Fibroblast of mammary gland (primary cell): ENCODE data around the gene FAM20C.

Experiments
- DNase-seq: peaks from one replicate; pipeline ENCODE4 v3.0.0-alpha.2; 2010; ENCODE audit warnings: low read depth
- H3K4me3 ChIP-seq: 2 replicates; pipeline ENCODE4 v1.5.1; 2011; ENCODE audit warnings: low read depth, mild to moderate bottlenecking, low read length, moderate library complexity; ENCODE audit not compliant: control insufficient read depth
- TF ChIP-seq, protein P1 (sequence below): conservative IDR thresholded peaks from 2 replicates; pipeline ENCODE4 v1.5.1; 2011; ENCODE audit warnings: low read depth, low read length, inconsistent platforms; ENCODE audit not compliant: control insufficient read depth, insufficient read depth

FAM20C gene

DNA sequence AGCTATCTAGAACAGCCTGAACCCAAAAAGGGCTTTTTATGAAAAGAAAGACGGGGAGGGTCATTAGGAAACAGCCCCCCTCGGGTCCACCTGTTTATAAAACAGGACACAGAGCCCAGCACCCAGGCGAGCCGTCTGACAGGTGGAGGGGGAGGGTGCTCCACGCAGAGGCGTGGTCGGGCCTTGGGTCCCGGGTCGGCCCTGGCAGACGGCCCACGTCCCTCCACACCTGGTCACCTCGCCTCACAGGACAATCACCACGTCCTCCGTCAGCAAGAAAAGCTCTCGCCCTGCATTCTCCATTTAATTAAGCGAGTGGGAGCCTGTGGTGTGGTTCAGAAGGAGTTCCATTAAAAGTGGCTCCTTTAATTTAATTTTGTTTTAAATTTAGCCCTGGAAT lies 55.3 kb downstream of the FAM20C start:
- H3K4me3 ChIP-seq = no peak overlapping the region
- no peak for DNase-seq
- TF ChIP-seq, protein P1, sequence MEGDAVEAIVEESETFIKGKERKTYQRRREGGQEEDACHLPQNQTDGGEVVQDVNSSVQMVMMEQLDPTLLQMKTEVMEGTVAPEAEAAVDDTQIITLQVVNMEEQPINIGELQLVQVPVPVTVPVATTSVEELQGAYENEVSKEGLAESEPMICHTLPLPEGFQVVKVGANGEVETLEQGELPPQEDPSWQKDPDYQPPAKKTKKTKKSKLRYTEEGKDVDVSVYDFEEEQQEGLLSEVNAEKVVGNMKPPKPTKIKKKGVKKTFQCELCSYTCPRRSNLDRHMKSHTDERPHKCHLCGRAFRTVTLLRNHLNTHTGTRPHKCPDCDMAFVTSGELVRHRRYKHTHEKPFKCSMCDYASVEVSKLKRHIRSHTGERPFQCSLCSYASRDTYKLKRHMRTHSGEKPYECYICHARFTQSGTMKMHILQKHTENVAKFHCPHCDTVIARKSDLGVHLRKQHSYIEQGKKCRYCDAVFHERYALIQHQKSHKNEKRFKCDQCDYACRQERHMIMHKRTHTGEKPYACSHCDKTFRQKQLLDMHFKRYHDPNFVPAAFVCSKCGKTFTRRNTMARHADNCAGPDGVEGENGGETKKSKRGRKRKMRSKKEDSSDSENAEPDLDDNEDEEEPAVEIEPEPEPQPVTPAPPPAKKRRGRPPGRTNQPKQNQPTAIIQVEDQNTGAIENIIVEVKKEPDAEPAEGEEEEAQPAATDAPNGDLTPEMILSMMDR = no peak

DNA sequence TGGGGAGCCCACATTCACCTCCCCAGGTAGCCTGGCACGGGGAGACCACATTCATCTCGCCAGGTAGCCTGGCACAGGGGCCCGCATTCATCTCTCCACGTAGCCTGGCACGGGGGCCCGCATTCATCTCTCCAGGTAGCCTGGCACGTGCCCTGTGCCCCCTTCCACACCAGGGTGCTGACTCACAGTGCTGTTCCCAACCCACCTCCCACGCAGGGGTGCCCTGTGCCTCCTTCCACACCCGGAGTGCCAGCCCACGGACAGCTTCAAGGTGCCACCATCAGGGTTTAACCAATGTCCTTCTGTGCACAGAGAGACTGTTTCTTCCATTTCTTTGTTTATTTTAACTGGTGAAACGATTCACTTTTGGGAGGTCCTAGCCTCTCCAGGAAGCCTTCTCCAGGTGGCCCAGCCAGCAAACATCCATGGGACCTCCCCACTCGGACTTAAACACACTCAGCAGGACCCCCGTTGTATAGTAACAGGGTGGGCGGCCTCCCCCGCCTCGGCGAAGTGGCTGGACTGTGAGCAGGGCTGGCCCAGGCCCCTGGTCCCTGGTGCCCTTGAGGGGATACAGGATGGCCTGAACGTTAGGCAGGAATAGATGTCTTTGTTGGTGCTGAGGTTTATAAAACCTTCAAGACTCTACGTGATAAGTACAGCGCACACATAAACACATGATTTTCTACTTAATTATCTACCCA lies 56.5 kb downstream of the FAM20C start:
- no peak for DNase-seq
- TF ChIP-seq, protein P1 = no peak
- no peak overlapping the region for H3K4me3 ChIP-seq

DNA sequence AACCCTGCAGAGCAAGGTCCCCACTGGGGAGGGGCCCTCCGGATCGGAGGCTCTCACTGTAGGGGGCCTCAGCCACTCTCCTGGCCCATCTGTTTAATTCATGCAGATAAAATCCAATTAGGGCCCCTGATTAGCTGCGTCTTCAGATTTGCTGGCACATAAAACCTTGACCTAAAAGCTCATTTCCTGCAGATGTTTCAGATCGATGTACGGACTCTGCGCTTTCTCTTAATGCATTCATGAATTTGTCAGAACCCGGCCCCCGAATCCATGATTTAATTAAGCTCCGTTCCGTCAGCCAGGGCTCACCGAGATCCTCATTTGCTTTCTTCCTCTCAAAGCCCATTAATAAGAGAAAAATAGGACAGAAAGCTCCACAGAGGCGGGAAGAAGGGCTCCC lies 57.6 kb downstream of the FAM20C start:
- no peak for DNase-seq
- TF ChIP-seq, protein P1 = no peak
- H3K4me3 ChIP-seq = no peak overlapping the region

DNA sequence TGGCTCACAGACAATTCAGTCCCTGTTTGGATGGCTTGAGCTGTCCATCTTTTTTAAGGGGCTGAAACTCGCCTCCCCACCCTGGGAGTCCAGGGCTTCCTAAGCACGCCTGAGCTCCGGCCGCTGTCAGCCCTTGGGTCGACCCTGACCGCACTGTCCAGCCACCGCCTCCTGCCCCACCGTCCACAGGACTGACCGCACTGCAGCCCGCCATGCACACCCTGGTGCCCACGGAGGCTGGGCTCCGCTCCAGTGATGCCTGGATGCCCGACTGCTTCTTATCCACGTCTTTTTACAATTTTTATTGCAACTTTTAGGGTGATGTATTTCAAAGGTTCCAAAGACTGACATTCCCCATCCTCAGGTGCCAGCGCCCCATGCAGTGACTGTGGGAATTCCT lies 58.2 kb downstream of the FAM20C start:
- TF ChIP-seq, protein P1 = no peak
- no peak for DNase-seq
- H3K4me3 ChIP-seq = no peak overlapping the region

DNA sequence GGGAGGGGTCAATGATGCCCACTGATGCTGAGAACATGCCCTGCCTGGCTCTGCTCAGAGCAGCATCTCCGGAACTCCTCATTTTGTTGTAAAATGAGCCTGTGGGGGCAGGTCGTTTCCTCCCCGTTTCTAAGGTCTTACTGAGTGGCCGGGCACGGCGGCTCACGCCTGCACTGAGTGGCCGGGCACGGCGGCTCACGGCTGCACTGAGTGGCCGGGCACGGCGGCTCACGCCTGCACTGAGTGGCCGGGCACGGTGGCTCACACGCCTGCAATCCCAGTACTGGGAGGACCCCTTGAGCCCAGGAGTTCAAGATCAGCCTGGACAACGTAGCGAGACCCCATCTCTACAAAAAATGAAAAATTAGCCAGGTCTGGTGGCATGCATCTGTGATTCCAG lies 58.6 kb downstream of the FAM20C start:
- DNase-seq = no peak
- TF ChIP-seq, protein P1 = no peak
- H3K4me3 ChIP-seq = no peak overlapping the region

DNA sequence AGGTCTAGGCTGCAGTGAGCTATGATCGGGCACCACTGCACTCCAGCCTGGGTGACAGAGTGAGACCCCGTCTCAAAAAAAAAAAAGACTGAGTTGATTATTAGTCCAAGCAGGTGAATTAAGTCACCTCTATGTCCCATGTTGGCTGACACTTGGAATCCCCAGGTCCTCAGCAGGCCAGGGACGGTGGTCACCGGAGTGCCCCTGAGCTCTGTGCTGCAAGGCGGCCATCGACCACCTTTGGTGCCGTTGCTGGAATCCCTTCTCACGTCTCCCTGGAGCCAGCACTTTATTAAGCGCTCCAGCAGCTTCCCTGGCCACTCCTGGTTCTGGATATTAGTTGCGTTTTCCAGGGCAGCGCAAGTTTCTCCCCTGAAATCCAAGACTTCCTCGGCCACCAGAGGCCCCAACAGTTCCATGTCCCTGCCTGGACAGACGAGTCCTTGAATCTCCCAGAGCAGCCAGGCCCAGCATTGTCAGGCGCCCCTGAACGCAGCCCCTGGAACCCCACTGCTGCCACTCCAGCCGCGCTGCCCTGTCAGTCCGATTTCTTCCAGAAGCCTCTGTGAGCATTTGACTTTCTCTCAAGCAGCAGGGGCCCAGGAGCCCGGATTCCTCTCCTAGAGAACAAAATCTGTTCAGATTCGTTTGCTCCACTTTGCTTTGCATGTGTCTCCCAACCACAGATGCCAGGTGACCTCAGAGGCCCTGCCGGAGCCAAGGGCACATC lies 59.2 kb downstream of the FAM20C start:
- TF ChIP-seq, protein P1 = no peak
- H3K4me3 ChIP-seq = no peak overlapping the region
- DNase-seq = no peak
